ENCODE measurements around the gene SLC25A26.

SLC25A26 gene

DNA sequence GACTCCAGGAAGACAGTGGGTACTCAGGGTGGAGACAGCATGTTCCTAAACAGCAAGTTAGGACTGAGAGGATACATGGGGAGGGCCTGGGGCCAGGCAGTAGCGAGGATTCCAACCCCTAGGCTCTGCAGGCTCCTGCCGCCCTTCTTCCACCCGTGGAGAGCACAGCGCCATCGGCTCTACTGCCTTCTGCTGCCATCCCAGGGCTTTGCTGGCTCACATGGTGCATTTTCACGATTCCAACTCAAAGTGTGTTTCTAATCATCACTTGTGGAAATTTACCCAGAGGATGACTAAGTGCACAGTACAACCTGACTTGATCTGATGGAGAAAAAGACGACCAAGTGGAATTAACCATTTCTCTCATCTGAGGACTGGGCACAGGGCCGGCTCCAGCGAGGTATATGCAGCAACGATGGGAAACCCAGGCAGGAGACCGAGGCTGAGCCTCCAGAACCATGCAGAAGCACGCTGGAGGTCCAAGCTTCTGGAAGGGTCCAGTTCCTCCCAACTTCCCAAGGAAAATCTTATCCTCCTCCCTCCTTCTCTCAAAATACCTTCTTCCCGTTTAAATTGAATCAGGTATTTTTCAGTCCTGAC lies 175.5 kb downstream of the SLC25A26 start:
- no peak for DNase-seq (ENCODE audit: low read depth, low spot score)

DNA sequence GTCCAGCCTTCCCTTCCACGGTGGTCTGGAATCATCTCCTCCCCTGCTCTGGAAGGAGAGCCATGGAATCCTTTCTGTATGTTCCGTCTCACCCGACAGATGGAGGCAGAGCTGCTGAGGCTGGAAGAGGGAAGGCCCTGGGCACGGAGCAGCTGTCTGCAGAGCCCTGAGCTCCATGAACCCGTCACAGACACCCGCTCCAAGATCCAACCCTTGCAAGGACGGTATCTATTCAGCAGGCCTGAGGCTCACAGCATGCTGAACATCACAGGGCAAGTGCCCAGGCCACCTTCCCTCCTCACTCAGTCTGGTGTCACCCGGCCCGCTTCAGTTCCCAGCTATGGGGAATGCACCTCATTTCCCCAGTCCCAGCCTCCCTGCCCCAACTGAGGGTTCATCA lies 176.1 kb downstream of the SLC25A26 start:
- DNase-seq (ENCODE audit: low read depth, low spot score) = no peak

GRCh38 chr3:66397745-66398144 lies 176.9 kb downstream of the SLC25A26 start:
- DNase-seq (ENCODE audit: low read depth, low spot score) = no peak

DNA sequence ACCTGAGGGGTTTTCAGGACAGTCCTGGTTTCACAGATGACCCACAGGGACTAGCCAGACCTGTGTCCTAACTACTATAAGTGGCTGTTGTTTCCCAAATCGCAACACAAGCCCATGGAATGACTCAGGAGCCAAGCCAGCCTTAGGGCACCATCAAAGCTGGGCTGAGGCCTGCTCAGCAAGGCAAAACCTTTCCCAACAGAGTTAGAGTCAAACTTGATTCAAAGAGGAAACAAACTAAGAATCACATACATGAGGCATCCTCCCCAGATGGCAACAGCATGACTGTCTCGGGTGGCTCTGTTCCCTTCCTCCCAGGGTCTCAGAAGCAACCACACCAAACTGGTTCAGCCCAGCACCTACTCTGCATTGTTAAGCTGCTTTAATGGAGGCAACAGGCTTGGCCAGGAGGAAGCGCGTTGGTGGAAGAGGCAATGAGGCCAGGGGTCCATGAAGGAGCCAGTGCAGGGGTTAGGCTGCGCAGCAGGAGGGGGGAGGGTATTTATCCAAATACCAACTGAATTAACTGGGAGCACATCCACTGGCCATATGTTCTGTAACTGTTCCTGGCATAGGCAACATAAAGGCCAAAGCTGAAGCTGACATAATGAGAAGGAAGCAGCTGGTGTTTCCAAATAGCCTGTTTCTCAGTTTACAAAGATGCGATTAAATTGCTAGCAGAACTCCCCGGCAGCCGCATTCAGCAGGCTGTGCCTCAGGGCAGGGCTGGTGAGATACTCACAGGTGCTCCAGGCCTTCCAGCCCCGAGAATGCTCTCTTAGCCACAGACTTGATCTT lies 177.6 kb downstream of the SLC25A26 start:
- no peak for DNase-seq (ENCODE audit: low read depth, low spot score)

DNA sequence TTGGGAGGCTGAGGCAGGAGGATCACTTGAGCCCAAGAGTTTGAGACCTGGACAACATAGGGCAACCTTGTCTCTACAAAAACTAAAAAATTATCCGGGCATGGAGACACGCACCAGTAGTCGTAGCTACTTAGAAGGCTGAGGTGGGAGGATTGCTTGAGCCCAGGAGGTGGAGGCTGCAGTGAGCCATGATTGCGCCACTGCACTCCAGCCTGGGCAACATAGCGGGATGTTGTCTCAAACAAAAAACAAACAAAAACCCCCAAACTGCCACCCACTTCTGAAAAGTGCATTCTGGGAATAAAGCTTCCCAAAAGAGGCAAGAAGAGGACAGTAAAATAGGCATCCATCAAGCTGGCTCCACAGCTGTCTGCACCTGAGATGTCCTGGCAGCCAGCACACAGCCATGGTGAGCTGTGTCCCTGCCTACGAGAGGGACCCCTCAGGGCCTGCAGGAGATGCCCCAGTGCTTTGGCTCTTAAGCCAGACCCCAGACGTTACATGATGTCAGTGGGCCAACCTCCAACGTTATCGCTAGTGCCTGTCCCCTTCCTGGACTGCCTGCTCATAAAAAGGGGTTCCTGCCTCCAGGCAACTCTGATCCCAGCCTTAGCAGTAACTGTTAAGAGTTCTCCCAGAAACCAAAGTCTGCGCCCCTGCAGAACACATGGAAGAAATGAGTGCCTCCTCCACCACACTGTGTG lies 178.9 kb downstream of the SLC25A26 start:
- no peak for DNase-seq (ENCODE audit: low read depth, low spot score)

DNA sequence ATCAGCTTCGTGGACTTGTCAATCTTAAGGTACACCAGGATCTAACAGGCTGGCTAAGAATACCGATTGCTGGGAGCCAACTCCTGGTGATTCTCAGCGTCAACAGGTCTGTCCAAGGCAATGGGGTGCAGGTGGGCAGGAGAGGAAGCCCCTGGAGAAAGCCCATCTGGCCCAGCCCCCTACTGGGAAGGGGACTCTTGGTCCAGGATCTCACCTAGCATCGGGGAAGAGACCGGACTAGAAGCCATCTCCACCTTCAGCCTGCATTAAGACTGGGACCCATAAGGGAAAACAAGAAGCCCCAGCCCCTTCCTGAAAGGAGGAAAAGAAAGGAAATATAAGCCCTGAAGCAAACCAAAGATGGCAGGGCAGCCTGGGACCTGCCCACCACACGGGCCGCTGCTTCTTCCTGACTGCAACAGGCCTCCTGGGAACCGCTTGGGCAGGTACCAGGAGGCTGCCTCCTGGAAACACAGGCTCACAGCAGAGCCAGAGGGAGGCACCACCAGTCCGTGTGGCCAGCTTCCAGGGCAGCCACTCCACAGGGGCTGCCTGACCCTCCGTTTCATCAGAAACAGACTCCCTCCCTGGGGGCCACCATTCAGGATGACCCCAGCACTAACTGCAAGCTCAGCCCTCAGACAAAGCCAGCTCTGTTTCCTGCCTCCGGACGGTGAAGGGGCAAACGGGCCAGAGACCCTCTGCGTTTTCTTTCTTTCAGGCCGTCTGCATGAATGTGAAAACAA lies 179.8 kb downstream of the SLC25A26 start:
- DNase-seq (ENCODE audit: low read depth, low spot score) = no peak

DNA sequence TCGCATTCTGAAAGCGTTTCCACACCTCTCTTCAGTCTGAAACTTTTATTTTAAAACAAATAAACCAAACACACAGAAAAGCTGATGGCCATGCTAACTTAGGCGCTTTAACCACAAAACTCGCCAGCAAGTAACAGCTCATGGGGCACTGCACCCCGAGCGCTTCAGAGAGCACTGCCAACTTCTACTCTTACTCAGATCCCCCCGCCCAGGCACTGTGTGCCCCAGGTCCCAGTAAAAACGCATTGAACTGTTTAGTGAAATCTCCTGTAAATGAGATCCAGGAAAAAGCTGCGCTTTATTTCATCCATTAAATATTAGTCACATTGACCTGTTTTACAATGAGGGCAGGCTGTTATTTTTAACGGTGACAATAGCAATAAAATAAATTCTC lies 180.4 kb downstream of the SLC25A26 start:
- DNase-seq (ENCODE audit: low read depth, low spot score) = no peak

- no peak for DNase-seq (ENCODE audit: low read depth, low spot score)
Measured at GRCh38 chr3:66401675-66402491, 181.1 kb downstream of the SLC25A26 start.

DNA sequence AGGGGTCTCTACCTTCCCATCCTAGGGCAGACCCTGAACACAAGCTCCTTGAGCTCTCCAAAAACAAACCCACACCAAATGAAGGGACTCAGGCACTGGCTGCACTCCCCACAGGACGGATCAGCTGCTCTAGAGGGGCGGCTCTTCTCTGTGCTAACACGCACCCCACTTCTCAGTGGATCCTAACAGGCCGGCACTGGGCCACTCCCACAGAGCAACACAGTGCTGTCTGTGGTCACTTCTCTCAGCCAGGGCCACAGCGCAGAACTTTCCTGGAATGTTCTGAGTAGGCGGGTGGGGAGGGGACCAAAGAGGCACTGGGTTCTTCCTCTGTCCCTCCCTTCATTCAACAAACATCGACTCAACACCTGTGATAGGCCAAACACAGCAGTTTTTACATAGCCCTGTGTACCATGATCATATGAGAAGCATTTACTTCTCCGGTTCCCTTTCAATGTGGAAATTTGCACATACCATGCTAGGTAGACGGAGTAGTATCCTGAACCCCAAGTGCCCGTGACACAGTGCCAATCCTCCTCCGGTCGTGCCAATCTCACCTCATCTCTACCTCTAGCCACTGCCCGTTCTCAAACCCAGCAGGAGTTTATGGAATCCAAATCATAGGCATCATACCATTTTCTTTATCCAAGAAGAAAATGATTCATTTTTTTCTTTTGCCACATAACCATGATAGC lies 181.9 kb downstream of the SLC25A26 start:
- no peak for DNase-seq (ENCODE audit: low read depth, low spot score)

GRCh38 chr3:66403323-66403990 lies 182.7 kb downstream of the SLC25A26 start:
- DNase-seq (ENCODE audit: low read depth, low spot score) = no peak

DNA sequence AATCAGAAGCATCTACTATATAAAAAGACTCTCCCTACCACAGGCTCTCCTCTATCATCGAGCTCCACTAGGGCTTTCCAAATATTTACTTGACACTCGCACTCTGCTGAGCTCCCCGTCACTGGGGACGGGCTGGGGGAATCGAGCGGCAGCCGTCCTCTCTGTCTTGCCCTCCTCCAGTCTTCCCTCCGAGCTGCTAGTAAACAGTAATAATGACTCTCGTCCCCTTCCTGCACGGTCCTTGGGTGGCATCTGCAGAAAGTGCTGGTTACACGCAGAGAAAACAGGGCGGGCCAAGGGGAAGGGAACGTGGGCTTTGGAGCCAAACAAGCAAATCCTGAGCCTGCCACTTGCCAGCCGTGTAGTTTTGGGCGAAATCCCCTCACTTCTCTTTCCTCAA lies 183.4 kb downstream of the SLC25A26 start:
- DNase-seq (ENCODE audit: low read depth, low spot score) = no peak

DNA sequence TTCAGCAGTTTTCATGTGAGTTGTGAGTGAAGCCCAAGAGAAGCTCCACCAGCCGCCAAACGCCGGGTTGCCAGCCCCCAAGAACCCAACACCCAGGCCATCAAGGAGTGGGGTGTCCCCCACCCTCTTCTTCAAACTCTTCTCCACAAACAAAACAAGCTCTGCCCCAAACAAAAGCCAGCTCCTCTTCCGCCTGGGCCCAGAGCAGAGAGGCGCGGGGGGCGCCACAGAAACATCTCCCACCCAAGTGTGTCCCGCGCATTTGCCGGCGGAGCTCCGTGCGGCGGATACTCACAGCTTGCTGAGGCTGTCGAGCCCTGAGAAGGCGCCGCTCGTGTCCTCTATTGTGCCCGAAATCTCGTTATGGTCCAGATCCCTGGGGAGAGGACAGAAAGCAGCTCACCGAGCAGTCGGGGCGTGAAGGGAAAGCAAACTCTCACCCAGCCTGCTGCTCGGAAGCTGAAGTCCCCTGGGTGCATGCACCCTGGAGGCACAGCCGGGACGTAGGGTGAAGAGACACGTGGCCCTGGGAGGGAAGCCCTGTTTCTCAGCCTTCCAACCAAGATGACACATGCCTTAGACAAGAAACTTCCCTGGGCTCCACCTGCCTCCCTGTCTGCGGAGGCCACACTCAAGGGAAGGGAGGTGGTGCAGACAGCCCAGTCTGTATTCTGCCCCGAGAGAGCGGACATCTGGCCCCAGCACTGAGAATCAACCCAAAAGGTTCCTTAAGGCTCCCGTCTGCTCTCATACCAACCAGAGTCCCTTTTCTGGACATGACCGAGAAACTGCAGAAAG lies 184.3 kb downstream of the SLC25A26 start:
- no peak for DNase-seq (ENCODE audit: low read depth, low spot score)

- no peak for DNase-seq (ENCODE audit: low read depth, low spot score)
Measured at GRCh38 chr3:66405701-66406091, 184.9 kb downstream of the SLC25A26 start.

DNA sequence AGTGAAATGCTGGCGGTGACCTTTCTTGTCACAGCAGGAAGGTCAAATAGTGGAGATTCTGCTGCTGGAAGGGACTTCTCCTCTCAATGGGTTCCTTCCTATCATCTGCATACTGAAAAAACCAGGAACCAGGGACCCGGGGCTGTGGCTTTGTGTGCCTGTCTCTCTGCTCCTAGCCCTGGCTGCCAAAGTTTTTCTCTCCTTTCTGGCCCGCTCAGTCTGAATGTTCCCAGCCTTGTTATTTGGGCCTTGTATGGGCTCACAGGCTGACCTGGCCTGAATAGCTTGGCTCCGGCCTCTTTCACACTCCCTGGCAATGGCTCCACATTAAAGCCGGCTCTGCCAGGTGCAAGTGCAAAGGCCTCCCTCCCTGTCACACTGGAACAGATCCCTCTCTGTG lies 185.4 kb downstream of the SLC25A26 start:
- DNase-seq (ENCODE audit: low read depth, low spot score) = no peak

GRCh38 chr3:66406831-66407610 lies 186.2 kb downstream of the SLC25A26 start:
- DNase-seq (ENCODE audit: low read depth, low spot score) = no peak

DNA sequence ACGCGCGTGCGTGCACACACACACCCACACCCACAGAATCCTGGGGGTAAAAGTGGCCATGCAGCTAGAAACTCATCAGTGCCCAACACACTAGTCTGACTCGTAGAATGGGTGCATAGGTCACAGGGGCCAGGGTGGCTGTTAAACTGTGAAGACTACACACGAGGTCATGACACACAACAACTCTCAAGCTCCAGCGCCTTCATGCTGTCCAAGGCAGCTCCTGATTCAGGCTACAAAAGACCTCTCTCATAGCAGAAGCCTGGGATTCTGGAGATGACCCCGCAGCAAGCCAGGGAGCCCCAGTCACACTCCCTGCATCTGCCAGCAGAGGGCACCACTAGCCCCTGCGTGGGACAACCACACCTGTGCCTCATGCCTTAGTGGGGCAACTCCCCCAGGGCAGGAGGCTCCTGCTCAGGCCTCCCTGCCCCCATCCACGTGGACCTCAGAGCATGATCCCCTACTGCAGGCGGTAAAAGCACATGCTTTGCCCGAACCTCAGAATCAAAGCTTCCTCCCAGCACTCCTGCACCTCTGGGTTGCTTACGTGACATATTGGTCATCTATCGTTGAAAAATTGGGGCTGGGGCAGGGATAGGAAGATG lies 186.9 kb downstream of the SLC25A26 start:
- DNase-seq (ENCODE audit: low read depth, low spot score) = no peak

DNA sequence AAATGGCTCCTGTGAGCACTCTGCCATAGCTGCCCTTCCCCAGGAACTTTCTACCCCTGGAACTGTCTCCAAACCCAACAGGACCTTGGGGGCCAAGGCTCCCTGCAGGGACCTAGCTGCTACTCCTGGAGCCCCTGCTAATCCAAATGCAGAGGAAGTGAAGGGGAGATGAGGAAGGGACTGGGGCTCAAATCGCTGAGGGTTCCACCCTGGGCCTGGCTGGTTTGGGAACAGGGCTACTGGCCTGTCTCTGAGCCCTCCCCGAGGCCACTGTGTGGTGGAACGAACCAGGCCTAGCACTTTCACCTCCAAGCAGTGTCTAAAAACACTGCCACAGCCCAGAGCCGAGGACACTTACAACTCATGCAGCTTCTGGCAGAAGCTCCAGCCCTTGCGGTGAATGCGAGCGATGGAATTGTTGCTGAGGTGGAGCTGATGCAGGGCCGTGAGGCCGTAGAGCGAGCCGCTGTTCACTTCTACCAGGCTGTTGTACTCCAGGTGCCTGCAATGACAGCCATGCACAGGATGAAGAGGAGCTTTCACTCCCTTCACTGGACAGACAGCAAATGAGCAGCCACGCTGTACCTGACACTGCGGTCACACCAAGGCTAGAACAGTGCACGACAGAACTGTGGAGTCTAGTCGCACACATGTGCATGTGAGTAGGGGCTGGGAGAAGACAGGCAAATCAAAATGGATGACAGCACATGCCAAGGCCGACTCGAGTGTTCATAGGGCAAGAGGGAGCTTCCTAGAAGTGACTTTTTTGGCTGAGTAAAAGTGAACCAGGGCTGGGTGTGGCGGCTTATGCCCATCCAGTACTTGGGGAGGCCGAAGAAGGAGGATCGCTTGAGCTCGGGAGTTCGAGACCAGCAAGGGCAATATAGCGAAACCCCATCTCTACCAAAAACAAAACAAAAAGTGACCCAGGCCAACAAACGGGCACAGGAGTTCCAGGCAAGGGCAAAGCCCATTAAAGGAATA lies 189.3 kb downstream of the SLC25A26 start:
- no peak for DNase-seq (ENCODE audit: low read depth, low spot score)

Measured in smooth muscle cell of the brain vasculature (primary cell).